ENCODE data around the gene CSTPP1.

CSTPP1 gene, protein sequence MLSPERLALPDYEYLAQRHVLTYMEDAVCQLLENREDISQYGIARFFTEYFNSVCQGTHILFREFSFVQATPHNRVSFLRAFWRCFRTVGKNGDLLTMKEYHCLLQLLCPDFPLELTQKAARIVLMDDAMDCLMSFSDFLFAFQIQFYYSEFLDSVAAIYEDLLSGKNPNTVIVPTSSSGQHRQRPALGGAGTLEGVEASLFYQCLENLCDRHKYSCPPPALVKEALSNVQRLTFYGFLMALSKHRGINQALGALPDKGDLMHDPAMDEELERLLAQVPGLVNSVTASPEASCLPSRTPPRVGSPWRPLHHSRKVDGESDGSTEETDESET

DNA sequence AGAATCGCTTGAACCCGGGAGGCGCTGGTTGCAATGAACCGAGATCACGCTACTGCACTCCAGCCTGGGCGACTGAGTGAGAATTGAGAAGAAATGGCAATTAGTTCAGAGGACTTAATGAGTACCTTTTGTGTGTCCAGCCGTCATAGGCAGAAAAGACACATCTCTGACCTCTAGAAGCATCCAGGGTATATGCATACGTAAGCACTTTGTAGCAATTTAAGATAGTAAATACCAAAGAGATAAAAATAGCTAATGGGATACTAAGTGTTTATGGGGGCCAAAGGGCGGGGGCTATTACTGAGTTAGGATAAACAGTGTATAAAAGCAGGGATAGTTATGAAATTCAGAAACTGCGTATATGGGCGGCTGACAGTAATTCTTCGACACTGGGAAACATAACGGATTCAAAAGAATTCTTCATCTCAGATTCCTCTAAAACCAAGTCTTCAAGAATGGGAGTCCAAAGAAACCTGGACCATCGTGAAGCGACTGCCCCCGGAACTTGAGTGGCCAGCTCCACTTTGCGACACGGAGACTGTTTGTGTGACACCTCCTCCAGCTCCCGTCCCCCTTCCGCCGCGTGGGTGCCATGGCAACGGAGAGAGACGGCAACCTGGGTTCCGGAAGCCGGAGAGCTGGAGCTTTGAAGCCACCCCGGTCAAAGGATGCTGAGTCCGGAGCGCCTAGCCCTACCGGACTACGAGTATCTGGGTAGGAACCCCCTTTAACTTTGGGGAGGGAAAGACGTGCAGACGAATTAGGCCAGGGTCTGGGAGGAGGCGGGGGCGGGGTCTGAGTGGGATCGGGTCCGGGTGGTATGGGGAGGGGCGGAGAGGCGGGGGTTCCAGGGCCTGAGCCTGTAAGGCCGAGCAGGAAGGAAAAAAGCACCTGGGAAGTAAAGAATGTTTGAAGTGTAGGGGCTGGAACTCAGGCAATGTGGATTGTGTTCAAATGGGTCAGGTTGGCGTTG lies at the start of gene CSTPP1:
Gene CSTPP1 (plus strand): TSS at position 624 of the 973 bp plus-strand sequence. CDS start 45 bp downstream, at position 669.
- DNase-seq, result peak; percentile 70 to 88 (median 86)

DNA sequence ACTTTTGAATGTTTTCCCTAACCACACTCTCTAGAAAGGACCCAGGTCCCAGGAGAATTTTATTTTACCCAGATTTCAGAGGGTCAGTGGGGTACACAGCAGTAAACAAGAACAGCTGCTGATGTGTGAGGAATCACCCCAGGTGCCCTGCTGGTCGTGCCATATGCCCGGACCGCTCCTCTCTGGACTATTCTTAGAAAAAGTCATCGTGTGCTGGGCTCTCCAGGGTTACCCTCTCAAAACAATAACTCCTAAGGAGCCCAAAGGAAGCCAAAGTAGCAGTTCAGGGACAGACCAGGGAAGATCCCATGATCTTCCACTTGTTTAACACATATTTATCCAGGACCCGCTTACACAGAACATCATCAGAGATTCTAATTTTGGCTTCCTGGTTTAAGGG lies 47.9 kb upstream of the CSTPP1 start:
- no peak for DNase-seq

DNA sequence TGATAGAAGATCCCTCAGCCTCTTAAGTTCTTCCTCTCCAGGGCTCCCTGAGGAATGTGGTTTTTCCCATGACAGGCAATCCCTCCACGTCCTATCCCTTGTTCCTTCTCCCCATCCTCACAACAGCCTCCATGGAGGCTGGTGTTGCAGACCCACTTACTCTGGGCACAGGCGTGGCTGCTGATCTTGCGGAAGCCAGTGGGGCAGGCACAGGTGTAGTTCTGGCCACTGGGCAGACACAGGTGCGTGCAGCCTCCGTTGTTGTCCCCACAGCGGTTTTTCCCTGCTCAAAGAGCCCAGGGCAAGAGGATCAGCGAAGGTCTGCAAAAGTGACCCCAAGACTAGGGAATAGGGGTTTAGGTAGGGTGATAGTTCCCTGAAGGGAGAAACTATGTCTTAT lies 47.3 kb upstream of the CSTPP1 start:
- DNase-seq, result no peak

DNA sequence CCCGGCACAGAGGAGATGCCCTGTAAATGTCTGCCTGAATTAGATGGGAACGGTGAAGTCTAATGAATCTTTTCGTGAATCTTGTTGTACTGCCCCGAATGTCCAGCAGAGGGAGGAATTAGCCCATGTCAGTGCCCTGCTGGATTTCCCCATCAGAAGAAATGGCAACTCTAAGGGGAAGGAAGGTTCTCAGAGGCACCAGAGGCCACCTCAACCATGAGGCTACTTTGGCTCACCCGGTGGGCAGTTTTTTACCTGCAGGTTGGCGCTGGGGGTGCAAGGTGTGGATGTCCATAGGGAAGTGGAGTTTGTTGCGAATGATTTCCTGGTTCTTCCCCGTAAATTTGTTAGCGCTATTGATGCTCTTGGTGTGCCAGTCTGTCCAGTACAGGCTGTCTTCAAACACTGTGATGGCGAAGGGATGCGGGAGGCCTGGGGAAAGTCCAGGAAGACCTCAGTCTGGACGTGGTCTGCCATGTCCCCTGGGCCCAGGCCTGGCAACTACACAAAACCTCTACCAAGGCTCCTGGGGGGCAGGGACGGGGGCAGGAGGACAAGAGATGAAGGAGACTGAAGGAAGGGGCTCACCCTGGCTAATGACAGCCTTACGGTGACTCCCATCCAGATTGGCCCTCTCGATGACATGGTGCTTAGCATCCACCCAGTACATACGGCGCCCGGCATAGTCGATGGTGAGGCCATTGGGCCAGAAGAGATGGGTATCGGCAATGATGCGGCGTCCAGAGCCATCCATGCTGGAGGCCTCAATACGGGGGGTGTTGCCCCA lies 46.7 kb upstream of the CSTPP1 start:
- DNase-seq, result peak; percentile 24 to 68 (median 48)

DNA sequence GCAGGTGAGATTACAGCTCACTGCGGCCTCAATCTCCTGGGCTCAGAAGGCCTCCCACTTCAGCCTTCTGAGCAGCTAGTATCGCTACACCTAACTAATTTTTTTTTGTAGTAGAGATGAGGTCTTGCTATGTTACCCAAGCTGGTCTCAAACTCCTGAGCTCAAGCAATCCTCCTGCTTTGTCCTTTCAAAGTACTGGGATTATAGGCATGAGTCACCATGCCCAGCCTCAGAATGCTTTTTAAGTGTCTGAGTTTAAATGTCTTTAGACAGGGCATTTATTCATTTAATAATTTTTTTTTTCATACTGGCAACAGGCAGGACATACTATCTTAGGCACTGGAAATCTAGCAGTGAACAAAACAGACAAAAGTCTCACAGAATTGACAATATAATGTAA lies 45.9 kb upstream of the CSTPP1 start:
- DNase-seq, result no peak

DNA sequence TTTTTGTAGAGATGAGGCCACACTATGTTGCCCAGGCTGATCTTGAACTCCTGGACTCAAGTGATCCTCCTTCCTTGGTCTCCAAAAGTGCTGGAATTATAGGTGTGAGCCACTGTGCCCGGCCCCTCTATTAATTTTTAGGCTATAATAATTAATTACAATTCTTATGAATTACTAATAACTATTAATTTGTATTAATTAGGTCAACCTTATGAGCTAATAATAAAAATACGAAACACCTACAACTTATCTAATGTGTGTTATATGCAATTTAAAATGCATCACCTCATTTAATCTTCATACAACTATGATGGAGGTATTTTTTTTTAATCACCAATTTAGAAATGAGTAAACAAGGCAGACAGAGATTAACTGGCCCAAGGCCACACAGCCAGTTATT lies 44.5 kb upstream of the CSTPP1 start:
- no peak for DNase-seq

DNA sequence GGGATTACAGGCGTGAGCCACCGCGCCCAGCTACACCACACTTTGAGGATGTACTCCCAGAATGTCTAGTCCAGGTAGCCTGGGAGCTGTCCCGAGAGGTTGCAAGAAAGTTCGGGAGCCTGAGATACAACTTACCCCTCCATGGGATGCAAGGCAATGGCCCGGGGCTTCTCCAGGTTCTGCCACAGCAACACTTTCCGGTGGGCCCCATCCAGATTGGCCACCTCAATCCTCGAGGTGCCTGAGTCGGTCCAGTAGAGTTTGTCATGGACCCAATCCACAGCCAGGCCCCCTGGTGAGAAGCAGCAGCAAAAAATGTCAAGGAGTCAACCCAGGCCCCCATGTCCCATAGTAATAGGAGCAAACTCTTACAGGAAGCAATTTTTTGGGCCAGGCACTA lies 43.7 kb upstream of the CSTPP1 start:
- DNase-seq, result no peak

DNA sequence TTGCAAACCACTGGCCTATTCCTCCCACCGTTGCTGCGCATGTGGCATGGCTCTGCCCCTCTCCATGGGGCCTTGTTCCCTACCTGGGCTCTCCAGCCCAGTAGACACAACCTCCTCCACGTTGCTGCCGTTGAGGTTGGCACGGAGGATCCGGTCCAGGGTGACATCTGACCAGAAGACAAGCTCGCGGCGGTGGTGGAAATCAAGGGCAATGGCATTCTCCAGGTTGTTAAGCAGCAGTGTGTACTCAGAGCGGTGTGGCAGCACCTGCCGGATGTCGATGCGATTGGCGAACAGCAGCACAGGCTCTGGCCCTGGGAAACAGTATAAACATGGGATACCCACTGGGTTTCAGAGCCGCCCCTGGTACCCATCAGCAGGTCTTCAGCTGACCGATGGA lies 42.1 kb upstream of the CSTPP1 start:
- DNase-seq, result no peak

DNA sequence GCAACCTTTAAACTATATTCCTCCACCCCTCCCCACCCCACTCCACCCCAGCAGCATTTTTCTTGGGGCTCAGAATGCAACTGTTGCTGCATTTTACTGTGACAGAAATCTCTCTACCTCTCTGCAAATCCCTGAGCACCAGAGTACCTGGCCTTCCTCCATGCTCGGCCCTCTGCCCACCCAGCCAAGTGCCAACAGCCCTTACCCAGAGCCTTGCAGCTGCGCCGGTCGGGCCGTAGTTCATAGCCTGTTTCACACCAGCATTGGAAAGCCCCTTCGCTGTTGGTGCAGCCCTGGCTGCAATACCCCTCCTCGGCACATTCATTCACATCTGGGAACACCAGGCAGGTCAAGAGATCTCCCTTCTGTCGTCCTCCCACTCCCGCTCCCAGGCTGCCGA lies 41.6 kb upstream of the CSTPP1 start:
- DNase-seq, result no peak

DNA sequence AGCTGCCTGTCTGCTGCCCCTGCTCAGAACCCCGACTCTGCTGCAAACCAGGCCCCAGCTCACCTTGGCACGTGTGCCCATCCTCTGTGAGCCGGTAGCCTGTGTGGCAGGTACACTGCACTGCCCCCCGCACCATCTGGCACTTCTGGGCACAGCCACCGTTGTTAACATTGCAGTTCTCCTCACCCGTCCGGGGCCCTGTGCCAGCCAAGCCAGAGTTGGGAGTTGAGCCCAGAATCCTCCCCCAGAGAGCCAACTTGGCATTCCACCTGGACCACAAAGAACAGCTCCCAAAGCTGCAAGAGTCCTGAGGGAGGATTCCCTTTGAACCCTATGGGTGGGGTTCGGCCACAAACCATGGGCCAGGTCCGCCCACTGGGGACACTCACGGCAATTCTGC lies 40.7 kb upstream of the CSTPP1 start:
- no peak for DNase-seq

DNA sequence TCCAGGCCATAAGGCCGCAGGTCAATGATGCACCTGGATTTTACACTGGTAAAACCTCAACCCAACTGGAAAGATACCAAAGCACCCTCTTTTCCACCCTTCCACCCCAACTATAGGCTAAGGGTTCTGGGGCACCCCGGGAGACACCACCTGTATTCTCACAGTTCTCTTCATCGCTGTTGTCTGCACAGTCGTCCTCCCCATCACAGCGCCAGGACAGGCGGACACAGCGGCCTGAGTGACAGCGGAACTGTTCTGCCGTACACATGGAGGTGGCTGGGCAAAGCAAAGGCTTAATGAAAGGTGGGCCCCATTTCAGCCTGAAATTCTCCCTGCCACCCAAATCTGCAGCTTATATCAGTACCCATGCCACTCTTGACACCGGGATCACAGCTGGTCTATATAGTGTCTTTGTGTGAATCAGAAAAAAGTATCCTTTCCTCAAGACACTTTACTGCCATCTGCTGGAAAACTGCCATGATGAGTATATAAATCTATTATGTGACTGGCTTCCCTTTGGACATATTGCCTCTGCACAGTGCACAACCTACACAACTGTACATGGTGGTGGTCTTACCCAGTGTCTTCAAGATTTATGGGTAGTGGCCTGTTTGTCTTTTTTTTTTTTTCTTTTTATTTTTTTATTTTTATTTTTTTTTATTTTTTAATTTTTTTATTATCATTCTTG lies 39.7 kb upstream of the CSTPP1 start:
- DNase-seq, result no peak

DNA sequence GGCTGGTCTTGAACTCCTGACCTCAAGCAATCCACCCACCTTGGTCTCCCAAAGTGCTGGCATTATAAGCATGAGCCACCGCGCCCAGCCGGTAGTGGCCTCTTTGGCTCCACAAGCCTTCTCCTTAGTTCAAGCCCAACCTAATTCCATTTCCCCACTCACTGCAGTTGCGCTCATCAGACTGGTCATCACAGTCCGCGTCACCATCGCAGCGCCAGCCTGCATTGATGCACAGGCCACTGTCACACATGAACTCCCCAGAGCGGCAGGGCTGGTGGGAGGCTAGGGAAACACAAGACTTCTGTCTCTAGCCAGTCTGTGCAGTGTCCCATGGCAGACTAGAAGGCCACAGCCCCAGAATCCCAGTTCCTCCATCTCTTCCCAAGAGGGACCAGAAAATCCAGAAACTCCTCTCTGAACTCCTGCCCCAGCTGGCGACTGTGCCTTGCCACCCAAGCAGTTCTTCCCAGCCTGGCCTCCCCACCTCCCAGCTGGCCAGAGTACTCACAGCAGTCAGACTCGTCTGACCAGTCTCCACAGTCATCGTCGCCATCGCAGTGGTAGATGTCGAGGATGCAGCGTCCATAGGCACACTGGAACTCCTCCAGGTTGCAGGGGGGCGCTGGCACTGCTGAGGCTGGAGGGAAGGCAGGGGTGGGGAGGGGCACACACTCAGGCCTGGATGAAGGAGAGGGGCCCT lies 38.0 kb upstream of the CSTPP1 start:
- no peak for DNase-seq

DNA sequence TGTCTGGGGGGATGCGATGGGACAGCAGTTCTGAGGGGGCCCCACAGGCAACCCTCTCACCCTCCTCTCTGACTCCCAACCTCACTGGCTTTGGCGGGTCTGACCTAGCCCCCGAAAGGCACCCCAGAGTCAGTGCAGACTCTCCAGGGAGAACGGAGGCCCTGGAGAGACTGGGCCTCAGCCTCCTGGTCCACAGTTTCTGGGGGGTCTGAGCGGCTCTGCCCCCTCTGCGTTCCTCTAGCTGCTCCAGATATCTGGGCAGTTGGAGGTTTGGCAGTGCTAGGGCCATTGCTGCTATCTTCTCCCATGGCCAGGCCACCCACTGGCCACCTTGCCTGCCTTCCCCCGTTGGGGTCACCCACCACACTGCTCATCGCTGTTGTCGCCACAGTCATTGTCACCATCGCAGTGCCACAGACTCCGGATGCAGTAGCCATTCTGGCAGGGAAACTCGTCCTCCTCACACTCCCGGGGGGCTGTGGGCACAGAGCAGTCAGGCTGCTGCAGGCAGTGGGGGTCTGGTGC lies 37.0 kb upstream of the CSTPP1 start:
- DNase-seq, result no peak

DNA sequence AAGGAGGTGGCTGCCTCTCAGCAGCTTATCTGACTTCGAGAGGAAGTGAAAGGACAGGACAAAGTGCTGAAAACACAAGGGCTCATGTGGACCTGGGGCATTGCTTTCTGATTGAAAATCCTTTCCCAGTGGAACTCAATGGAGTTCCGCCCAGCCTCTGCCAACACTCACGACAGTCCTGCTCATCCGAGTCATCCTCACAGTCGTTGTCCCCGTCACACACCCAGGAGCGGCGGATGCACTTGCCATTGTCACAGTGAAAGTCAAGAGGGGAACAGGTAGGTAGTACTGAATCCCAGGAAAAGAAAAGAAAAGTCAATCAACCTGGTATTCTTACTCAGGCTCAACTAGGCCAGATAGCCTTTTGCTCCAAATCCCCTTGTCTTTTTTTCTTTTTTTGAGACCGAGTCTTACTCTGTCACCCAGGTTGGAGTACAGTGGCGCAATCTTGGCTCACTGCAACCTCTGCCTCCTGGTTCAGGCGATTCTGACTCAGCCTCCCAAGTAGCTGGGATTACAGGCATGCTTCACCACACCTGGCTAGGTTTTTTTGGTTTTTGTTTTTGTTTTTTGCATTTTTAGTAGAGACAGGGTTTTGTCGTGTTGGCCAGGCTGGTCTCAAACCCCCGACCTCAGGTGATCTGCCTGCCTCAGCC lies 36.3 kb upstream of the CSTPP1 start:
- no peak for DNase-seq

DNA sequence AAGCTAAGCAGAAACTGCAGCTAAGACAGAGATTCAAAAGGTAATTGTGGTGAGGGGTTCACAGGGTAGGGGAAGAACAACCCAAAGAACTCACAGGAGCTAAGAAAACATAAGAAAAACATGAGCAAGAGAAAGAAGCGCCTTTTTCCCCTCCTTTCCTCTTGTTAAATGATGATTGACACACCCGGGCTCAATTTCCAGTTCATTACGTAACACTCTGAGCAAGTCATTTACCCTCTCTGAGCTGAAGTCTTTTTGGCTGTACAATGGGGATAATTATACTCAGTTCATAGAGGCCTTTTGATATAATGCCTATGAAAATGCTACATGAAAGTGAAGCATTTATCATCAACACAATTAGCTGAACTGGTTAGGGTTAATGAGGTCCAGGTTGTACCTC lies 35.4 kb upstream of the CSTPP1 start:
- no peak for DNase-seq

DNA sequence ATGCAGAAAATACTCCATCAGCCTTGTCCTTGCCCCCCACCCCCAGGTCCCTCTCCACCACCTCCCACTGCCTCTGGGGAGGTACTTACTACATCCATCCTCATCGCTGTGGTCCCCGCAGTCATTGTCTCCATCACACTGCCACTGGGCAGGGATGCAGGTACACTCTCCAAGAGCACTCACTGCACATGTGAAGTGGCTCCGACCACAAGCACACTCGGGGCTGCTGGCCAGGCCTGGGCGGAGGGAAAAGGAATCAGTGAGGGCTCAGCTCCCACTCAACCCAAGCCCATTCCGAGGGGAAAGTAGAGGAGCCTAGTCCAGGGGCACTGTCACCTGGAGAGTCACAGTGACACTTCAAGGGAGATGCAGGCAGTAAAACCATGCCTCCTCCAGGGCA lies 33.9 kb upstream of the CSTPP1 start:
- DNase-seq, result no peak

DNA sequence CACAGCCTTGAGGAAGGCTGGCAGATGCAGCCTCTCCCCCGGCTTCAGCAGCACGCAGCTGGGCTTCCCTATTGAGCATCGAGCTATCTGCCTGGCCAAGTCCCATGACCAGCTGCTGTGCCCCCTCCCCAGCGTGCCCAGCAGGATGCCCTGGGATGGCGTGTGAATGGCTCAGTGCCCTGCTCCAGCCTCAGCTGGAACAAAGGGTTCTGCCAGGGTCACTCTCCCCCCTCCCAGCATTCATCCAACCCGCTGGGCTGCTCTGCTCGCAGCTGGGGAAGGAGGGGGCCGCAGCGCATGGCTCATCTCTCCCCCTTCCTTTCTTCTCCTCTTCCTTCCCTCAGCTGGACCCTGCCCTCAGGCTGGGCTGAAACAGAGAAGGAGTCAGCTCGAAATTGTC lies 32.7 kb upstream of the CSTPP1 start:
- DNase-seq, result no peak

DNA sequence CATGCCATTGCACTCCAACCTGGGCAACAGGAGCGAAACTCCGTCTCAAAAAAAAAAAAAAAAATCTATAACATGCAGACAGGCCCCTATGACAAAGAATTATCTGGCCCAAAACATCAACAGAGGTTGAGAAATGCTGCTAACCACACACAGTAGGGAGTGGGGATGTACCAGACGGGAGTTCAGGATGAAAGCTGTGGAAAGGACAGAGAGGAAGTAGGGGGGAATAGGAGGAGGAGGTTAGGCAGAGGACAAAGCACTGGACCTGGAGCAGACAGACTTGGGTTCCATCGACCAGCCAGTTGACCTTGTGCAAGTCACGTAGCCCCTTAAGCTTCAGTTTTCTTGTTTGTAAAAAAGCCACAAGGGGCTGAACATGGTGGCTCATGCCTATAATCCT lies 30.8 kb upstream of the CSTPP1 start:
- no peak for DNase-seq

DNA sequence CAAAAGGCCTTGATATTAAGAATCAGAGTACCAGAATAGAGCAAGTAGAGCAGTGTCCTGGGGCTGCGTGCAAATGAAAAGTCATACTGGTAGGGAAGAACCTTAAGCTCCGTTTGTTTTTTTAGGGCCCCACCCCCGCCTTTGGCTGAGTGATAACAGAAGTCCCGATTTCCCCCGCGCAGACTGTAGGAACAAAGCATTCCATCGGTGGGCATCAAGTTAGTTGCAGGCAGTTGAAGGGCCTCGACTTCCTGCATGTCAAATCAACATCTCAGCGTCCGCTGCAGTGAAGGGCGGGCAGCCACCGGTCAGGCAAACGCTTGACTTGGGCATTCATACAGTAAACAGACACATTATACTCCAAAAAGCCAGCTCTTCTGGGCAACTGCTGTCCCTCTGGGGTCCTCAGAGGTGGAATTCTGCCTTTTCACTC lies 29.9 kb upstream of the CSTPP1 start:
- no peak for DNase-seq

DNA sequence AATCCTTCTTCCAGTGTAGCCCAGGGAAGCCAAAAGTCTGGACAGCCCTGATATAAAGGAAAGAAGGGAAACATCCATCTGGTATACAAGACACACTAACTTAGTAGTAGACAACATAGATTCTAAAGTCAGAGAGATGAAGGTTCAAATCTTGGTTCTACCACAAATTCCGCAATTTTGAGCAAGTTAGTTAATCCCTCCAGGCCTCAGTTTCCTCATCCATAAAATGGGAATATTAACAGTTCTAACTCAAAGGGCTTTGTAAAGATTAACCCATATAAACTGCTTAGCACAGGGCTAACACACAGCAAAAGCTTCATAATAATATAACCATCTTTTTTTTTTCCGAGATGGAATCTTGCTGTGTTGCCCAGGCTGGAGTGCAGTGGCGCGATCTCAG lies 29.0 kb upstream of the CSTPP1 start:
- DNase-seq, result no peak

DNA sequence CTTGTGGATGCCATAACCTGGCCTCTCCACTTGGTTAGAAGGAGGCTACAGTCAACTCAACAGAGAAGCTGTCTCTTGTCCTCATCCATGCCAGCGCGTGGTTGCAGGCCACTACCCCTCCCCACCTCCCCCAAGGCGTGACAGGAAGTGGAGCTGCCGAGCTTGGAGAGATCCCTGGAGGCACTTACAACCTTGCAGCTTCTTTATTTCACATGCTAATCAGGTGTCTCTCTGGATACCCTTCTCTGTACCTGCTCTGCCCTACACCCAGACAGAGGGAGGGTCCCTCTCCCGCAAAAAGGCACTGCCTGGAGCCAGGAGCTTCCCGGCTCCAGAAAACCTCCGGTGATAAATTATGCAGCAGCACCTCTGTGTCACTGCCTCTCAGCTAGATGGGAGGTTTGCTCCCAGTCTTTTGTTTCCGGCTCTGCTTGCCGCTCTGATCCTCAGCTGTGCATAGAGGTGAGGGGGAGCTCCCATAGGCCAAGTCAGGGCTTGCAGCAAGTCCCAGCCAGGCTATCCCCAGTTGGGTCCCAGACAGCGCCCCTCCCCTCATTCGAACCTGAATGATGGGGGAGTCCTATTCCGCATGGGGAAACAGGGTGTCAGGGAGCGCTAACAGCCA lies 23.9 kb upstream of the CSTPP1 start:
- DNase-seq, result no peak

Measured in activated naive CD4-positive, alpha-beta T cell (primary cell).